ENCODE results near the gene PIAS1. TPM values are rescaled to one million over a fixed set of nuclear protein-coding genes. Genes with fewer than 3 reads are reported as not detected.
A peak's percentile ranks its signal among the peaks of the same experiment; 100 is the strongest.
"Not testable (repeated sequence)": the region's sequence is repeated elsewhere in the genome, so short reads cannot be mapped to it uniquely, and the experiment has no call there.

Gene PIAS1
- total RNA-seq, 2 donors from 2014 or later = 43.3 to 48.1 TPM

DNA sequence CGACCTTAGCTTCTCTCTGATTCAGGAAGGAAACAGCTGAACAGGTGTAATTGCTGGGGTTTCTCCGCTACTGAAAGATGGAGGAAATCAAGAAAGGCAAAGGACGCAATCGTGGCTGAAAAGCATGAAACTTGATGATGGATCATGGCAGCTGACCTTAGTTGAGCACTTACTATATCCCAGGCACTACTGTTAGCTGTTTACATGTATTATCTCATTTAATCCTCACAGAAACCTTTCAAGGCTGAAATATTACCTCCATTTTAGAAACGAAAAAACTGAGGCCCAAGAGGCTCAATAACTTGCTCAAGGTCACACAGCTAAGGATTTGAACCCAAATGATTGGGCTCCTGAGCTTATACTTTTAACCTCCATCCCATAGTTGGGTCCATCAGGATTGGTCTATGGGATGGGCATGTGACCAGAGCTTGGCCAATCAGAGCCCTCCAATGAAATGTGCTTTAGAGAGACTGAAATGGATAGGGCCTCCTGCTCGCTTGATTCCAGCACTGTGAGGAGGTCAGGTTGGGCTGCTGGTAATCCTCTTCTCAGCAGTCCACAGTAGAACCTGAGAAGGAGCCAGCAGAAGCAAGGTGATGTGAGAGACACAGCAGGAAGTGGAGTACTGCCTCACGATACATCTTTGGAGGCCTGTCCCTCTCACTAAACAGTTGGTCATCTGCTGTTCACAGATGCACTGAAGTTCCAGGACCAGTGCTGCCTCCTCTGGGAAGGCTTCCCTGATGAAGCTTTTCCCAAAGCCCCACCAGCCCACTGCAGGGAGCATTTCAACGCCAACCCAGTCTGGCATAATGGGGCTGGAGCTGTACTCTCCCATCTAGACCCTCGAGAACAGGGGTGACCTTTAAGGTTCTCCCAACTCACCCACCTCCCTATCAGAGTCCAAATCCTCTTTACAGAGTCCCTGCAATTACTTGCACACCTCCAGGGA lies 165.0 kb downstream of the PIAS1 start:
- ATAC-seq (replicated peaks in 1 of 2) (no peak), DNase-seq (no peak)
- H3K9me3 Mint-ChIP-seq = no peaks in the 10 kb centered on the region
- no peak overlapping the region for H3K4me3 Mint-ChIP-seq
- no peak overlapping the region for H3K27ac Mint-ChIP-seq
- H3K36me3 Mint-ChIP-seq (ENCODE audit: insufficient read depth in 2 of 2) = peaks cover 0 to 2% of the 10 kb centered on the region in 2 donors
- H3K27me3 Mint-ChIP-seq (ENCODE audit: low read depth) = no peaks in the 10 kb centered on the region
- H3K4me1 Mint-ChIP-seq (ENCODE audit: low read depth) = no peaks in the 10 kb centered on the region

DNA sequence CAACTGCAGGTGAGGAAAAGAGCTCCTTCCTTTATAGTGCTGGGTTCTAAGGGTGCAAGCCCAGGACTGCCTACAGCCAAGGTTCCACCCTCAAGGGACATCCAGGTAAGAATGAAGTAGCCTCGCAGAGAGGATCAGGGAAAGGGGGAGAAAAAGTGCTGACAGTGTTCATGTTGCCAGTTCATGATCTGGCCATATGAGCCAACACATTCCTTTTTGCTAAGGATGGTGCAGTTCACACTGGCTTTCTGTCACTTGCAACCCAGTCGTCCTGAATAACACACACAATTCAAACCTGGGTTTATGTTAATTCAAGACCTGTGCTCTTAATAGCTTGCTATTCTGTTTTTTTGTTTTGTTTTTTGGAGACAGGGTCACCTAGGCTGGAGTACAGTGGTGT lies 166.4 kb downstream of the PIAS1 start:
- H3K4me1 Mint-ChIP-seq (ENCODE audit: low read depth) = peaks cover 10% of the 10 kb centered on the region
- ATAC-seq (replicated peaks in 1 of 2) (no peak), DNase-seq (no peak)
- no peak overlapping the region for H3K27ac Mint-ChIP-seq
- peaks cover 2 to 3% of the 10 kb centered on the region in 2 donors for H3K36me3 Mint-ChIP-seq (ENCODE audit: insufficient read depth in 2 of 2)
- no peaks in the 10 kb centered on the region for H3K9me3 Mint-ChIP-seq
- H3K27me3 Mint-ChIP-seq (ENCODE audit: low read depth) = no peaks in the 10 kb centered on the region
- no peak overlapping the region for H3K4me3 Mint-ChIP-seq

DNA sequence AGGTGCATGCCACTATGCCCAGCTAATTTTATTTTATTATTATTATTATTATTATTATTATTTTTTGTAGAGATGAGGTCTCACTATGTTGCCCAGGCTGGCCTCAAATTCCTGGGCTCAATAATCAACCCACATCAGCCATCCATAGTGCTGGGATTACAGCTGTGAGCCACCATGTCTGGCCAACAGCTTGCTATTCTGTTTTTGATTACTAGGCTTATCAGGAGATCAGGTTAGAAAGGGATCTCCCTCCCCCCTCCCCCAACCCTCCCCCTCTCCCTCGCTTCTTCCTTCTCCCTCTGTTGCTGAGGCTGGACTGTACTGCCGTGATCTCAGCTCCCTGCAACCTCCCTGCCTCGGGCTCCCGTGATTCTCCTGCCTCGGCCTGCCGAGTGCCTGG lies 166.9 kb downstream of the PIAS1 start:
- peaks cover 2 to 3% of the 10 kb centered on the region in 2 donors for H3K36me3 Mint-ChIP-seq (ENCODE audit: insufficient read depth in 2 of 2)
- H3K27ac Mint-ChIP-seq = no peak overlapping the region
- peaks cover 14% of the 10 kb centered on the region for H3K4me1 Mint-ChIP-seq (ENCODE audit: low read depth)
- H3K27me3 Mint-ChIP-seq (ENCODE audit: low read depth) = no peaks in the 10 kb centered on the region
- no peak for DNase-seq
- no peaks in the 10 kb centered on the region for H3K9me3 Mint-ChIP-seq
- no peak overlapping the region for H3K4me3 Mint-ChIP-seq
- ATAC-seq (replicated peaks in 1 of 2) = no peak

DNA sequence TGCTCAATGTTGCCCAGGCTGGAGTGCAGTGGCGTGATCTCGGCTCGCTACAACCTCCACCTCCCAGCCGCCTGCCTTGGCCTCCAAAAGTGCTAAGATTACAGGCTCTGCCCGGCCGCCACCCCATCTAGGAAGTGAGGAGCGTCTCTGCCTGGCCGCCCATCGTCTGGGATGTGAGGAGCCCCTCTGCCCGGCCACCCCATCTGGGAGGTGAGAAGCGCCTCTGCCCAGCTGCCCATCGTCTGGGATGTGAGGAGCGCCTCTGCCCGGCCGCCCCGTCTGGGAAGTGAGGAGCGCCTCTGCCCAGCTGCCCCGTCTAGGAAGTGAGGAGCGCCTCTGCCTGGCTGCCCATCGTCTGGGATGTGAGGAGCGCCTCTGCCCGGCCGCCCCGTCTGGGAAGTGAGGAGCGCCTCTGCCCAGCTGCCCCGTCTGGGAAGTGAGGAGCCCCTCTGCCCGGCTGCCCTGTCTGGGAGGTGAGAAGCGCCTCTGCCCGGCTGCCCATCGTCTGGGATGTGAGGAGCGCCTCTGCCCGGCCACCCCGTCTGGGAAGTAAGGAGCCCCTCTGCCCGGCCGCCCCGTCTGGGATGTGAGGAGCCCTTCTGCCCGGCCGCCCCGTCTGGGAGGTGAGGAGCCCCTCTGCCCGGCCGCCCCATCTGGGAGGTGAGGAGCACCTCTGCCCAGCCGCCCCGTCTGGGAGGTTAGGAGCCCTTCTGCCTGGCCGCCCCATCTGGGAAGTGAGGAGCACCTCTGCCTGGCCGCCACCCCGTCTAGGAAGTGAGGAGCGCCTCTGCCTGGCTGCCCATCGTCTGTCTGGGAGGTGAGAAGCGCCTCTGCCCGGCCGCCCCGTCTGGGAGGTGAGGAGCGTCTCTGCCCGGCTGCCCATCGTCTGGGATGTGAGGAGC lies 167.7 kb downstream of the PIAS1 start:
- ATAC-seq (replicated peaks in 1 of 2); H3K4me3 Mint-ChIP-seq; DNase-seq; H3K9me3 Mint-ChIP-seq; H3K36me3 Mint-ChIP-seq (ENCODE audit: insufficient read depth in 2 of 2); H3K27ac Mint-ChIP-seq; H3K27me3 Mint-ChIP-seq (ENCODE audit: low read depth): not testable (repeated sequence)
- peaks cover 20% of the 10 kb centered on the region for H3K4me1 Mint-ChIP-seq (ENCODE audit: low read depth)

DNA sequence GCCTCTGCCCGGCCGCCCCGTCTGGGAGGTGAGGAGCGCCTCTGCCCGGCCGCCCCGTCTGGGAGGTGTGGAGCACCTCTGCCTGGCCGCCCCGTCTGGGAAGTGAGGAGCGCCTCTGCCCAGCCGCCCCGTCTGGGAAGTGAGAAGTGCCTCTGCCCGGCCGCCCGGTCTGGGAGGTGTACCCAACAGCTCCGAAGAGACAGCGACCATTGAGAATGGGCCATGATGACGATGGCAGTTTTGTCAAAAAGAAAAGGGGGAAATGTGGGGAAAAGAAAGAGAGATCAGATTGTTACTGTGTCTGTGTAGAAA lies 168.3 kb downstream of the PIAS1 start:
- ATAC-seq (replicated peaks in 1 of 2); DNase-seq; H3K4me3 Mint-ChIP-seq; H3K9me3 Mint-ChIP-seq; H3K27ac Mint-ChIP-seq; H3K36me3 Mint-ChIP-seq (ENCODE audit: insufficient read depth in 2 of 2); H3K27me3 Mint-ChIP-seq (ENCODE audit: low read depth): not testable (repeated sequence)
- H3K4me1 Mint-ChIP-seq (ENCODE audit: low read depth) = peaks cover 26% of the 10 kb centered on the region

DNA sequence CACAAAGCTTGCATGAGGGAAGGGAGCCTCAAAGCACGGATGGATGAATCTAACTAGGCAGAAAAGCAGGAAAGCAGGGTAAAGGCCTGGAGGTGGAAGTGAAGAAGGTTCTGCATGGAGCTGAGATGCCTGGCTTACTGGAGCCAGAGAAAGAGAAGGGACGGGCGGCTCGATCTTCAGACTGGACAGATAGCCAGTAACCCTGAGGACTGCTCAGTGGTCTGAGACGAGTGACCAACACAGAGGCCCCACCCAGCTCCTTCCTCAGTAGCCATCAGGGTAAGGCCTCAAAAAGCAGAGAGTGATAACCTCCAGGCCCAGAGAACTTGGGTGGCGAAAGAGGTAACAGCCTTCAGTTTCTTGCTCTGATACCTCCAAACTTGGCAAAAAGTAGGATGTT lies 169.1 kb downstream of the PIAS1 start:
- Mint-ChIP-seq H3K36me3 (ENCODE audit: insufficient read depth in 2 of 2) (peaks cover 2 to 3% of the 10 kb centered on the region in 2 donors), H3K4me3 (no peak overlapping the region), H3K27ac (no peak overlapping the region), H3K4me1 (ENCODE audit: low read depth) (peaks cover 34% of the 10 kb centered on the region), H3K27me3 (ENCODE audit: low read depth) (no peaks in the 10 kb centered on the region), H3K9me3 (no peaks in the 10 kb centered on the region)
- no peak for ATAC-seq (replicated peaks in 1 of 2)
- no peak for DNase-seq

DNA sequence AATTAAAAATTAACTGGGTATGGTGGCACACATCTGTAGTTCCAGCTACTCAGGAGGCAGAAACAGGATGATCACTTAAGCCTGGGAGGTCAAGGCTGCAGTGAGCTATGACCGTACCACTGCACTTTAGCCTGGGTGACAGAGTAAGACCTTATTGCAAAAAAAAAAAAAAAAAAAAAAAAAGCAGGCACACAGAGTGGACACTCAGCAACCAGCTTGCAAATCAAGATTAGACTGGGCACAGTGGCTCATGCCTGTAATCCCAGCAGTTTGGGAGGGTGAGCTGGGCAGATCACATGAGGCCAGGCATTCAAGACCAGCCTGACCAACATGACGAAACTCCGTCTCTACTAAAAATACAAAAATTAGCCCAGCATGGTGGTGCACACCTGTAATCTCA lies 170.0 kb downstream of the PIAS1 start:
- Mint-ChIP-seq H3K4me3 (no peak overlapping the region), H3K9me3 (no peaks in the 10 kb centered on the region), H3K27me3 (ENCODE audit: low read depth) (no peaks in the 10 kb centered on the region), H3K4me1 (ENCODE audit: low read depth) (peaks cover 41% of the 10 kb centered on the region), H3K27ac (no peak overlapping the region), H3K36me3 (ENCODE audit: insufficient read depth in 2 of 2) (peaks cover 0 to 8% of the 10 kb centered on the region in 2 donors)
- no peak for DNase-seq
- ATAC-seq (replicated peaks in 1 of 2) = no peak

DNA sequence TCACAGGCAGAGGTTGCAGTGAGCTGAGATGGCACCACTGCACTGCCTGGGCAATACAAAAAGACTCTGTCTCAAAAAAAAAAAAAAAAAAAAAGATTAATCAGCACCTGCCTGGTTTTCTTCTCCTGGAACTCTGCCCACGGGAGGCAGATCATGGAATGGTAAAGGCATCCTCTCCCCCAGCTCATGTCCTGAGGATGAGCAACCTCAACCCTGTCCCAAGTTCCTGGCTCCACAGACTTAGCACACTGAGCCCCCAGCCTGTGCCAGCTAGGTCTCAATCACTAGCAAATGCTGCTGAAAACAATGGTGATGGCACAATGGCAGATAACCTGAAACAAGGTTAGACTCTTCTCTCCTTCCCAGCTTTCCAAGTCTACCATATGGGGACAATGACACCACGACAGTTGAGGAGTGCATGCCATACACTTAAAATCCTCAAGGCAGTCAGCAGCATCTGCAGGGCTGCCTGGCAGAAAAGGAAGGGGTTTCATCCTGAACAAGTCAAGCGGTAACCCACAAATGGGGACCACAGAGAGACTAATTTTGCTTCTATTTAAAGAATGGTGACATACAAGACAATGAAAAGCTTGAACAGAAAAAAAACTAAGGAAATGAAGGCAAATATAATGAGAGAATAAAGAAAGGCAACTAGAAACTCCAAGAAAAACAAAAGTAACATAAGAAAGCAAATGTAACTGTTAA lies 170.6 kb downstream of the PIAS1 start:
- Mint-ChIP-seq H3K4me3 (peak overlapping the region in 1 of 2 donors; percentile 53), H3K27ac (peak overlapping the region; percentile 50), H3K36me3 (ENCODE audit: insufficient read depth in 2 of 2) (peaks cover 0 to 8% of the 10 kb centered on the region in 2 donors), H3K9me3 (no peaks in the 10 kb centered on the region), H3K4me1 (ENCODE audit: low read depth) (peaks cover 42% of the 10 kb centered on the region), H3K27me3 (ENCODE audit: low read depth) (no peaks in the 10 kb centered on the region)
- ATAC-seq (replicated peaks in 1 of 2) = no peak
- DNase-seq = no peak

DNA sequence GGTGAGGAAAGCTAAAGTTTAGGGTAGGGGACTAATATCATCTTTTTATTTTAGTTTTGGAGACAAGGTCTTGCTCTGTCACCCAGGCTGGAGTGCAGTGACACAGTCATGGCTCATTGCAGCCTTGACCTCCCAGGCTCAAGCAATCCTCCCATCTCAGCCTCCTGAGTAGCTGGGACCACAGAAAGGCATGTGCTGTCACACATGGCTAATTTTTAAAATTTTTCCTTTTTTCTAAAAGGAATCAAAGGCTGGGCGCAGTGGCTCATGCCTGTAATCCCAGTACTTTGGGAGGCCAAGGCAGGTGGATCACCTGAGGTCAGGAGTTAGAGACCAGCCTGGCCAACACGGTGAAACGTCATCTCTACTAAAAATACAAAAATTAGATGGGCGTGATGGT lies 171.3 kb downstream of the PIAS1 start:
- not testable (repeated sequence) for H3K27ac Mint-ChIP-seq; H3K36me3 Mint-ChIP-seq (ENCODE audit: insufficient read depth in 2 of 2)

DNA sequence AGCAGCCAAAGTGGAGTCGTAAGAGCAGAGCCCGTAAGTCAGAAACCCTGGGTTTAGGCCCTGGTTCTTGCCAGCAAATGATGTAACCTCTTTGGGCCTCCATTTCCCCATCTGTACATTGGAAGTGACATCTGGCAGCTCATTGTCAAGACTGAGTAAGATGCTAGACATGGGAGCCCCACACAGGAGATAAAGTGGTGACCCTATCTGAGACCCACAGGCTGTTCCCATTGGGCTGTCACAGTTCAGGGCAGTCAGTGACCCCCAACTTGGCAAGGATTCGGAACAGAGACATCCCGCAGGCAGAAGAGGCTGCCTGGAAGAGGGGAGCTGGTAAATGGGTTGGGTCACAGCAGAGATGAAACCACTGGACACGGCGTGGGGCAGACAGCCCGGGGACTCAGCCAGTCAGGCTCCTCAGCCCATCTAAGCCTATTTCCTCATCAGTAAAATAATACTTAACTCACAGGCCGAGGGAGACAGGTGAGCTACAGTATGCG lies 173.6 kb downstream of the PIAS1 start:
- no peaks in the 10 kb centered on the region for H3K27me3 Mint-ChIP-seq (ENCODE audit: low read depth)
- peak overlapping the region; percentile 95 to 97 for H3K4me3 Mint-ChIP-seq
- H3K27ac Mint-ChIP-seq = no peak overlapping the region
- no peaks in the 10 kb centered on the region for H3K9me3 Mint-ChIP-seq
- ATAC-seq (replicated peaks in 1 of 2) (no peak), DNase-seq (no peak)
- H3K36me3 Mint-ChIP-seq (ENCODE audit: insufficient read depth in 2 of 2) = peaks cover 0 to 8% of the 10 kb centered on the region in 2 donors
- peaks cover 63% of the 10 kb centered on the region for H3K4me1 Mint-ChIP-seq (ENCODE audit: low read depth)

More for the DNA sequence above, 171.3 kb downstream of the PIAS1 start:
- DNase-seq; H3K4me3 Mint-ChIP-seq; H3K9me3 Mint-ChIP-seq; H3K27me3 Mint-ChIP-seq (ENCODE audit: low read depth); ATAC-seq (replicated peaks in 1 of 2): not testable (repeated sequence)
- H3K4me1 Mint-ChIP-seq (ENCODE audit: low read depth) = peaks cover 49% of the 10 kb centered on the region

DNA sequence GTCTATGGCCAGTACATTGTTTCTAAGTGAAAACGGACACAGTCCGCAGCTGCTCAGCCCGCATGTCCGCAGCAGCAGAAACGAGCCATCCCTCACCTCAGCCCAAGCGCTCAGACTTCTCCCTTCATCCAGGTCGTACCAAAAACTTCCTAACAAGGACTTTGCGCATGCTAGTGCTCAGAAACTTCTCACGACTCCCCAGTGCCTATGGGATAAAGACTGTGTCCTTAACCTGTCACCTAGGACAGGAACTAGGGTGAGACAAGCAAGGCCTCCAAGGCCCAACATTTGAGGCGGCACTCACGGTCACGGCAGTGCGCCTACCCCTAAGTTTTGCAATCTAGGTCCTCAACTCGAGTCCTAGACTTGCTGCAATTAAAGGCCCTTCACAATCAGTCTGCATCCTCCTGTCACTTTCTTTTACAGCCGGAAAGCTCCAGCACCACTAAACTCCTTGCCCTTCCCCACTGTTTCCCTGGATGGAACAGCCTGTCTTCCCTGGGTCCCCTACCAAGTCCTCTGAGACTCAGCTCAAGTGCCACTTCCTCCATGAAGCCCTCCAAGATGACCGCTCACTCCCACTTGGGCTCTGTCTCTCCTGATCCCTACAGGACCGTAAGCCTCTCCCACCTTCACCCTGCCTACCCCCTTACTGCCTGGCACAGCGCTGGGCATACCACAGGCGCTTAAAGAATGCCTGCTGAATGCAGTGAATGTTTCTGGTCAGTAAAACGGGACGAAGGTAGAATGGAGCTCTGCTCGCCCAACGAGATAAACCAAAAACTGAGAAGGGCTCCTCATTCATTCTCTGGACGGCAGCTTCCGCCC lies 174.2 kb downstream of the PIAS1 start:
- H3K36me3 Mint-ChIP-seq (ENCODE audit: insufficient read depth in 2 of 2) = peaks cover 0 to 8% of the 10 kb centered on the region in 2 donors
- peaks cover 63% of the 10 kb centered on the region for H3K4me1 Mint-ChIP-seq (ENCODE audit: low read depth)
- H3K27me3 Mint-ChIP-seq (ENCODE audit: low read depth) = no peaks in the 10 kb centered on the region
- DNase-seq = no peak
- no peaks in the 10 kb centered on the region for H3K9me3 Mint-ChIP-seq
- peak overlapping the region; percentile 76 for H3K27ac Mint-ChIP-seq
- peak overlapping the region; percentile 95 to 97 for H3K4me3 Mint-ChIP-seq
- no peak for ATAC-seq (replicated peaks in 1 of 2)

DNA sequence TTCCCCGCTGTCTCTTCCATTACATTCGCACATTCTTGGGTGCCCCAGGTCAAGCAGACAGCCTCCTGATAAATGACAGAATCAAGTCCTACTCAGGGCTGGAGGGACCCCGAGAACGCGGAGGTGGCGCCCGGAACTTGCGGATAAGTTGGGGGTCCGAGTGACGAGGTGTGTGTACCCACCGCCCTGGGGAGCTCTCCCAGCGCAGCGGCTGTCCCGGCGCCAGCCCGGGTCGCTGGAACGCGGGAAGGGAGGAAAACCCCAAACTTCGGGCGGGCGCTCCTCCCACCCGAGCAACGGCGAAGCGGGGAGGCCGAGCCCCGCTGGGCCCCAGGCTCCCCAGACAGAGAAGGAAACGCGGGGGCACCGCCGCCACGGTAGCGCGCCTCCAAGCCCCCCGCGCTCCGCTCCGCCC lies 174.9 kb downstream of the PIAS1 start:
- ATAC-seq (replicated peaks in 1 of 2) (peak in 1 of 2 donors; percentile 0), DNase-seq (peak in 1 of 2 donors; percentile 25)
- Mint-ChIP-seq H3K27me3 (ENCODE audit: low read depth) (no peaks in the 10 kb centered on the region), H3K4me3 (peak overlapping the region; percentile 95 to 97), H3K36me3 (ENCODE audit: insufficient read depth in 2 of 2) (peaks cover 0 to 8% of the 10 kb centered on the region in 2 donors), H3K4me1 (ENCODE audit: low read depth) (peaks cover 63% of the 10 kb centered on the region), H3K27ac (peak overlapping the region; percentile 76), H3K9me3 (no peaks in the 10 kb centered on the region)

All from activated T-cell treated with anti-CD3 and anti-CD28 coated beads, Interleukin-2, amount 50 U/mL, for 72 hours (primary cell).